Fibroblast of peridontal ligament (primary cell): ENCODE results near the gene POP7.
"Not testable (repeated sequence)": the region's sequence is repeated elsewhere in the genome, so short reads cannot be mapped to it uniquely, and the experiment has no call there.

Experiments
- DNase-seq: peaks from one replicate; pipeline ENCODE4 v3.0.0-alpha.2; 2010; ENCODE audit errors: extremely low read depth

Gene POP7

DNA sequence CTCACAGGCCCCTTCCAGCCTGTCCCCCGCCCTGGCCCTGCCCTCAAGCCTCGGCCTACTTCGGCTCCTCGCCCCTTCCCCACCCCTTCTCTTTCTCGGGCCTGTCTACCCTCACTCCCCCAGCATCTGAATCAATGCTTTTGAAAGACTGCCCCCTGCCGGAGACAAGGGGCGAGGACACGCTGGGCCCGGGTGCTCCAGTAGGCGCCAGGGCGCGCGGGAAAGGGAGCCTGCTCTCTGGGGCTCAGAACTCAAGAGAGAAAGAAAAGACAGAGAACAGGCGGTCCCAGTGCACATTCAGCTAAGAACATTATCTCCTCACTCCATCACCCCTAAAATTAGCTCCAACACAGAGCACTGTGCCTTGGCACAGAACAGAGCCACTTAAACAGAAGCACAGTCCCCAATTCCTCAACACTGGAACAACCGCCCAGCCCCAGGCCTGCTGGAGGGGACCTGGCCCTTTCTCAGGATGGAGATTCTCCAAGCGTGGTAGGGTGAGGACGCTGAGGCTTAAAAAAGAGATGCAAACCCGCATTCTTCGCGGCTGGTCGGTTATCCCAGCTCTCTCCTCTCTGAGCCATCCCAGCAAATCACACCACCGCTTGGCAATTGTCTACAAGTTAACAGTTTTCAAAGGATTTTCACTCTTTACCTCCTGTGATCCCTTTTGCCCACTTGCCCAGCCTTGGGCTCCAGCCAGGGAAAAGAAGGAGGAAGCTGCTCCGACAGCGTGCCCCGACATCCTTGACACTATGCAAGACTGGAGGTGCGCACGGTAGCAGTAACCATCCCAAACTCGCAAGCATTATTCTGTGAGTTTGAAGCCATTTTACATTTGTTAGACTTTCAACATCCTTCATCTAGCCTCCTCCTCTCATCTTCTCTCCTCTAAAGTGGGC, 14.0 kb upstream of the POP7 start:
- peak; percentile 67 for DNase-seq

DNA sequence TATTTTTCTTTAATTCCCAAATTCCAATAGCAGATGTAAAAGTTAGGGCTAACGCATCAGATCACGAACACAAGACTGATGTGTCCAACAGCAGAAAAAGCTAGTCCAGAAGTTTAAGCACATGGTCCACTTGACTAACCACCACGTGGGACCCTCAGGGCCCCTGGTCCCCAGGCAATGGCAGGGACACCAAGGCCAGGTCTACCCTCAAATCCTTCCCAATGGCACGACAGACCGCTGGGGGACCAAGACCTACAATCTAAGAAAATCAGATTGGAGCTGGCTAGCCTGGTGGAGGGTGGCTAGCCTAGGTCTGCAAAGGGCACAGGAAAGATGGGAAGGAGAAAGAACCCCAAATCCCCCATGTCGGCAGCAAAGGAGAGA, 13.4 kb upstream of the POP7 start:
- no peak for DNase-seq

DNA sequence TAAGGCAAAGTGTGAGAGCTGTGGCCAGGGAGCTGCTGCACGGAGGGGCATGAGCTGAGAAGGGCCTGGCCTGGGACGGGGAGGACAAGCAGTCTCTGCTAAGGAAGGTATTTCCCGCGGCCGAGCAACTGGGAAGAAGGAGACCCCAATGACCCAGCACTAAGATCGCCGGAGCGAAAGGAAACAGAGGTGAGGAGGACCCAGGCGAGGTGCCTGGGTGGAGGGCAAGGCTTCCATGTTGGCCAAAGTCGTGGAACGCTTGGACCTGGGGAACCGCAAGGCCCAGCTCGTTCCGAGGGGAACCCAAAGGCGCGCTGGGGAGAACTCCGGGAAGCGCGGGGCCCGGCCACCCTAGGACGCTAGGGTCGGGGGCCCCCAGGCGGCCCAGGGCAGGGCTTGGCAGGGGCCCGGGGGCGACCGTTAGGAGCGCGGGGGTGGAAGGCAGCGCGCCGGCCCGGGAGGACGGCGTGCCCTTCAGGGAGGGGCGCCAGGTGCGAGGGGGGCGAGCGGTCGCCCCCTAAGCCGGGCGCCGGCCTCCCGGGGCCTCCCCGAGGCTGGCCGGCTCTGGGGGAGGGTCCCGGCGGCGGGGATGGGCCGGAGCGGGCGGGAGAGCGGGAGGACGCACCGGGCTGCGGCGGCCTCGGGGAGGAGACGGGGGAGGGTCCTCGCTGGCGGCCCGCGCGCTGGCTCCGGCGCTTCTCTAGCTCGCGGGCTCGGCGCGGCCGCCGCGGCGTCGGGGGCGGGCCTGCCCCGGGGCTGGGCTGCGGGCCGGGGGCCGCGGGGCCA, 12.4 kb upstream of the POP7 start:
- no peak for DNase-seq

DNA sequence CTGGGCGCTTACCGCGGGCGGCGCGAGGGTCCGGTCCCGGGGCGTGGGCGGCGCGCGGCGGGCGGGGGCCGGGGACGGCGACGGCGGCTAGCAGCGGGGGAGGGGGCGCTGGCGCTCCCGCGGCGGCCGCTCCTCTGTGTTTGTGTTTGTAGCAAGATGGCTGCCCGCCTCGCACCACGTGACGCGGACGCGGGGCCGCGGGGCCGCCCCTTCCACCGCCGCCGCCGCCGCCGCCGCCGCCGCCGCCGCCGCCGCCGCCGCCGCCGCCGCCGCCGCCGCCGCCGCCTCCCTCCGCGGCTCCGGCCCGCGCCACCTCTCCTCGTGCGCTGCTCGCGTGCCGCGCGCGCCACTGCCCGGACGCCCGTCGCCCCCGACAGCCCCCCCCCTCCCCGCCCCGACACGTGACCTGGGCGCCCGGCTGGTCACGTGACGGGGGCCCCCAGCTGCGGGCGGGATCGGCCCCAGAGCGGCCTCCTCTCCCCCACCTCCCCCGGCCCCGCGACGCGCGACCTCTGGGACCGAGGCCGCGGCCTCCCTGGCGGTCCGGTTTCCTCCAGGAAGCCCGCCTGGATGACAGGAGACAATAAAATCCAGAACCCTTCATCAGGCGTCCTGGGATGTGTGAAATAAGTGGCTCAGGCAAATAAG, 11.7 kb upstream of the POP7 start, which contains the start of gene GIGYF1:
Gene GIGYF1 (minus strand): TSS at position 153 of the 648 bp plus-strand sequence. CDS start 6,012 bp downstream, outside the sequence.
- peak; percentile 48 for DNase-seq

DNA sequence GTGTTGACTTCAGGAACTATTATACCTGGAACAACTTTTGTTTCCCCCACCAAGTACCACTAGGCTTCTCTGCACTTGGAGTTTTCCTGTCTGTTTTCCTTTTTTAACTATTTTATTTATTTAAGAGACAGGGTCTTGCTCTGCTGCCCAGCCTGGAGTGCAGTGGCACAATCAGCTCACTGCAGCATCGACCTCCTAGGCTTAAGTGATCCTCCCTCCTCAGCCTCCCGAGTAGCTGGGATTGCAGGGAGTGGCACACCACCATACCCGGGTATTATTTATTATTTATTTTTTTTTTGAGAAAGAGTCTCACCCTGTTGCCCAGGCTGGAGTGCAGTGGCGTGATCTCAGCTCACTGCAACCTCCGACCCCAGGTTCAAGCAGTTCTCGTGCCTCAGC, 9.8 kb upstream of the POP7 start:
- no peak for DNase-seq

DNA sequence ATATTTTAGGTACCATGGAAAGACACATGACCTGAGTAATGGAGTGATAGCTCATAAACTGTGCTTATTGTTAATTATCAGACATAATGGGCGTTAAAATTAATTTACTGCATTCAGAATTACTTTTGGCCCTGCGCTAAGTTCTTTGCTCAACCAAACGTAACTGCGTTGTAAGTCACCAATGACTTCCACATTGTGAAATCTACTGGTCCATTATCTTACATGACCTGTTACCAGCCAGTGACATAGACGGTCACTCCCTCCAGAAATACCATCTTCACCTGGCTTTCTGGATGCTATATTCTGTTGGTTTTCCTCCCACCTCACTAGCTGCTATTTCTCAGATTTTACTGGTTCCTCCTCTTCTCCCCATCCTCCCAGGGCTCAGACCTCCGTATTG, 6.9 kb upstream of the POP7 start:
- no peak for DNase-seq

DNA sequence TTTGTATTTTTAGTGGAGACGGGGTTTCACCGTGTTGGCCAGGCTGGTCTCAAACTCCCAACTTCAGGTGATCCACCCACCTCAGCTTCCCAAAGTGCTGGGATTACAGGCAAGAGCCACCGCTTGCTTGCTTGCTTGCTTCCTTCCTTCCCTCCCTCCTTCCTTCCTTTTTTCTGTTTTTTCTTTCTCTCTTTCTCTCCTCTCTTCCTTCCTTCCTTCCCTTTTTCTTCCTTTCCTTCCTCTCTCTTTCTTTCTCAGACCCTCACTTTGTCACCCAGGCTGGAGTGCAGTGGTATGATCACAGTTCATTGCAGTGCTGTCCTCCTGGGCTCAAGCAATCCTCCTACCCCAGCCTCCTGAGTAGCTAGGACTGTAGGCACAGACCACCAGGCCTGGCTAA, 4.8 kb upstream of the POP7 start:
- not testable (repeated sequence) for DNase-seq

DNA sequence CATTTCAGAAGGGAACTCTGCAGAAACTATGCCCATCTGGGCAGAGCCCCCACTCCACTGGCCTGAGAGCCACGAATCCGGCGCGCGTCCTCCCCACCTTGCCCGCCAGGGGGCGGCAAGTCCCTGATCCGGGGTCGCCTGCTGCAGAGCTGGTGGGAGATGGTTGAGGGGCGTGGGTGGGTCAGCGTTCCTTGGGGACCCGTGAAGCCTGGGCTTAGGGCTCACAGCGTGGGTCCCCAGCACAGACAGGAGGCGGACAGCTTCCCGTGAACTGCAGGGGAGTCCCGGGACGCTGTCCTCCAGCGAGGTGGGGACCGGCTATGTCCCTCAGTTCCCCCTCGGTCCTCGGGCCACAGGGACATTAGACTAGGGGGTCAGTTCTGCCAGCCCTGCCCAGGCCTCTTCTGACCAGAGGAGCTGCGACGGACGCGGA, 585 bp upstream of the POP7 start:
- DNase-seq: peak; percentile 62

DNA sequence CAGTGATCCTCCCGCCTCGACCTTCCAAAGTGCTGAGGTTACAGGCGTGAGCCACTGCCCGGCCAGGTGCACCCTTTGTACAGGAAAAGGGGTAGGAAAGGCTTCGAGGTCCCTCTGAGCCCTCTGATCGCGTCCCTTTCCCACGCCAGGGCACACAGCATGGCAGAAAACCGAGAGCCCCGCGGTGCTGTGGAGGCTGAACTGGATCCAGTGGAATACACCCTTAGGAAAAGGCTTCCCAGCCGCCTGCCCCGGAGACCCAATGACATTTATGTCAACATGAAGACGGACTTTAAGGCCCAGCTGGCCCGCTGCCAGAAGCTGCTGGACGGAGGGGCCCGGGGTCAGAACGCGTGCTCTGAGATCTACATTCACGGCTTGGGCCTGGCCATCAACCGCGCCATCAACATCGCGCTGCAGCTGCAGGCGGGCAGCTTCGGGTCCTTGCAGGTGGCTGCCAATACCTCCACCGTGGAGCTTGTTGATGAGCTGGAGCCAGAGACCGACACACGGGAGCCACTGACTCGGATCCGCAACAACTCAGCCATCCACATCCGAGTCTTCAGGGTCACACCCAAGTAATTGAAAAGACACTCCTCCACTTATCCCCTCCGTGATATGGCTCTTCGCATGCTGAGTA, 871 bp downstream of the POP7 start:
- DNase-seq: no peak

DNA sequence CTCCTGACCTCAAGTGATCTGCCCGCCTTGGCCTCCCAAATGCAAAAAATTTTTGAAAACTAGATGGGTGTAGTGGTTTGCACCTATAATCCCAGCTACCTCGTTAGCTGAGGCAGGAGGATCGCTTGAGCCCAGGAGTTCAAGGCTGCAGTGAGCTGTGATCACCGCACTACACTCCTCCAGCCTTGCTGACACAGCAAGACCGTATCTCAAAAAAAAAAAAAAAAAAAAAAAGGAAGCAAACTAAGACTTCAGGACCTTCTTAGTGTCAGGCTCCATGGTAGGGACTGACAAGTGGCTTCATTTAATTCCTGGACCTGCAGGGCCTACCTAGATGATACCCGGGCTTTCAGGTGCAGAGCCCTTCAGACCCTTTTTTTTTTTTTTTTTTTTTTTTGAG, 2.5 kb downstream of the POP7 start:
- DNase-seq: no peak

DNA sequence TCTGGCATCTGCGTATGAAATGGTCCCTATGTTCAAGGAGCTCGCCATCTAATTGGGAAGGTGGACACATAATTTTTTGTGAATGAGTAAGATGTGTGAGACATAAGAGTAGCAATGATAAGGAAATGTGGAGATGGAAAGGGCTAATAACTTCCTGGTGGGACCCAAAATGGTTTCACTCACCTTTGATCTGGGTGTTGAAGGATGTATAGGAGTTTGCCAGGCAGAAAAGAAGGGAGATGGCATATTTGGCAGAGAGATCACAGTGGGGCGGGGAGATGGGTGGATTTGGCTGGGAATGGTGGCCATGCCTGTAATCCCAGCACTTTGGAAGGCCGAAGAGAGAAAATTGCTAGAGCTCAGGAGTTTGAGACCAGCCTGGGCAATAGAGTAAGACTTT, 4.5 kb downstream of the POP7 start:
- no peak for DNase-seq

DNA sequence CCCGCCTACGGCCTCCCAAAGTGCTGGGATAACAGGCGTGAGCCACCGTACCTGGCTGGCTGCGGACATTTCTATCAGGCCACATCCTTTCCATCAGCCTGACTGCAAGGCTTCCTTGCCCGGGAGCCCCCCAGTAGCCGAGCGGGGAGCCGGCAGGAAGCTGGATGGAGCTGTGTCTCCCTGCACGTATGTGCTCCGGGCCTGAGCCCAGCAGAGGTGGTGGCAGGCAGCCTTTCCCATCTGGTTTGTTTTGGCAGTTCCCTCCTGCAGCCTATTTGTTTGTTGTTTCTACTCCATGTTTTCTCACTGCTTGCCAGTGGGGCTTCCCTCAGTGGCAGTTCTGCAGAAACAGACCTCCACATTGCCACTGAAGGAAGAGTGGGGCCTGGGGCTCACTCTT, 5.4 kb downstream of the POP7 start:
- DNase-seq: no peak

DNA sequence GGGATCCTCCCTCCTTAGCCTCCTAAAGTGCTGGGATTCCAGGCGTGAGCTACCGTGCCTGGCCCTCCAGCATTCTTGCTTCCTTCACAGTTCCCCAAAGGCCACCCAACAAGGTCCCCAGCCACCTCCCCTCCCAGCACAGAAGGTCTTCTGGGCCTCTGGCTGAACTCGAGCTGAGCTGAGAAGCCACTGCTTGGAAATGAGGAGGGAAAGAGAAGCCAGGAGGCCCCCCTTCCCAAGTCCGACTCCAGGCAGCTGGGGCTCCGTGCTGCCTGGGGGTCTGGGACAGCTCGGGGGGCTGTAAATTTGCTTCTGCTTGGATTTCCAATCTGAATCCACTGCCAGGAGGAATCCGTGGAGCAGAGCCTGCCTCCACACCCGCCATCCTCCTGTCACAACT, 8.8 kb downstream of the POP7 start:
- DNase-seq: no peak

DNA sequence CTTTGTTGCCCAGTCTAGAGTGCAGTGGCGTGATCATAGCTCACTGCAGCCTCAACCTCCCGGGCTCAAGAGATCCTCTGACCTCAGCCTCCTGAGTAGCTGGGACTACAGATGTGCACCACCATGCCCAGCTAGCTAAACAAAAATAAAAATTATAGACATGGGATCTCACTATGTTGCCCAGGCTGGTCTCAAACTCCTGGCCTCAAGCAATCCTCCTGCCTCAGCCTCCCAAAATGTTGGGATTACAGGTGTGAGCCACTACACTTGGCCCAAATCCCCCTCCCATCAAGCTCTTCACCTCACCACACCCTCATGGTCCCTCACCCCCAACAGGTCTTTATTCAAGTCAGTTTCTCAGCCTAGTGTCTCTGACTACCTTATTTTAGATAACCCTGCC, 11.2 kb downstream of the POP7 start:
- DNase-seq: not testable (repeated sequence)

DNA sequence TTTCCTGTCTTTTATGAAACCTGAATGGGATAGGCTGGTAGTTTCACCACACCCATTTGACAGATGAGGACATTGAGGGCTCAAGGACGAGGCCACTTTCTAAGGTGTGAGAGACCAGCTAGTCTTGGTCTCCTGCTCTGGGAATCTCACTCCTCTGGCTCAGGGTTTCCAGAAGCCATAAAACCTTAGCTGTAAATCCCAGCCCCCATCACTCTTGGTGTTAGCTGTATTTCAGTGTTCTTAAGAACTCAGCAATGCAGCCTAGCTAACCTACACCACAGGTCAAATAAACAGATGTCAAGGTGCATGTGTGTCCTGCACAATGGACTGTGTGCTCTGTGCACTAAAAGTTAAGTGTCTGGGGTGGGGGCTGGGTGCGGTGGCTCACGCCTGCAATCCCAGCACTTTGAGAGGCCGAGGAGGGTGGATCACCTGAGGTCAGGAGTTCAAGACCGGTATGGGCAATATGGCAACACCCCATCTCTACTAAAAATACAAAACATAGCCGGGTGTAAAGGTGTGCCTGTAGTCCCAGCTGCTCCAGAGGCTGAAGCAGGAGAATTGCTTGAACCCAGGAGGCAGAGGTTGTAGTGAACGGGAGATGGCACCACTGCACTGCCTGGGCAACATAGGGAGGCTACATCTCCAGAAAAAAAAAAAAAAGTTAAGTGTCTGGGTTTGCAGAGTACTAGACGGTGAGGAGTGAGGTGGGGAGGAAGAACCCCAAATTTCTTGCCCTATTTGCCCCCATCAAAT, 13.8 kb downstream of the POP7 start:
- DNase-seq: peak; percentile 78

DNA sequence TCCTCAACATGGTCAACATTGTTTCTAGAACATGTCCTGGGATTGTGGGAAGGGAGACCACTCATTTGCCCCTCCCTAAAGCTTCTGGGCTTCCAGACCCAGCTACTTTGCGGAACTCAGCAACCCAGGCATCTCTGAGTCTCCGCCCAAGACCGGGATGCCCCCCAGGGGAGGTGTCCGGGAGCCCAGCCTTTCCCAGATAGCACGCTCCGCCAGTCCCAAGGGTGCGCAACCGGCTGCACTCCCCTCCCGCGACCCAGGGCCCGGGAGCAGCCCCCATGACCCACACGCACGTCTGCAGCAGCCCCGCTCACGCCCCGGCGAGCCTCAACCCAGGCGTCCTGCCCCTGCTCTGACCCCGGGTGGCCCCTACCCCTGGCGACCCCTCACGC, 14.4 kb downstream of the POP7 start, which contains the start of gene EPO:
Gene EPO (plus strand): TSS at position 190 of the 392 bp plus-strand sequence. CDS start 513 bp downstream, outside the sequence.
- DNase-seq: no peak

DNA sequence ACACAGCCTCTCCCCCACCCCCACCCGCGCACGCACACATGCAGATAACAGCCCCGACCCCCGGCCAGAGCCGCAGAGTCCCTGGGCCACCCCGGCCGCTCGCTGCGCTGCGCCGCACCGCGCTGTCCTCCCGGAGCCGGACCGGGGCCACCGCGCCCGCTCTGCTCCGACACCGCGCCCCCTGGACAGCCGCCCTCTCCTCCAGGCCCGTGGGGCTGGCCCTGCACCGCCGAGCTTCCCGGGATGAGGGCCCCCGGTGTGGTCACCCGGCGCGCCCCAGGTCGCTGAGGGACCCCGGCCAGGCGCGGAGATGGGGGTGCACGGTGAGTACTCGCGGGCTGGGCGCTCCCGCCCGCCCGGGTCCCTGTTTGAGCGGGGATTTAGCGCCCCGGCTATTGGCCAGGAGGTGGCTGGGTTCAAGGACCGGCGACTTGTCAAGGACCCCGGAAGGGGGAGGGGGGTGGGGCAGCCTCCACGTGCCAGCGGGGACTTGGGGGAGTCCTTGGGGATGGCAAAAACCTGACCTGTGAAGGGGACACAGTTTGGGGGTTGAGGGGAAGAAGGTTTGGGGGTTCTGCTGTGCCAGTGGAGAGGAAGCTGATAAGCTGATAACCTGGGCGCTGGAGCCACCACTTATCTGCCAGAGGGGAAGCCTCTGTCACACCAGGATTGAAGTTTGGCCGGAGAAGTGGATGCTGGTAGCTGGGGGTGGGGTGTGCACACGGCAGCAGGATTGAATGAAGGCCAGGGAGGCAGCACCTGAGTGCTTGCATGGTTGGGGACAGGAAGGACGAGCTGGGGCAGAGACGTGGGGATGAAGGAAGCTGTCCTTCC, 15.0 kb downstream of the POP7 start:
- DNase-seq: no peak

DNA sequence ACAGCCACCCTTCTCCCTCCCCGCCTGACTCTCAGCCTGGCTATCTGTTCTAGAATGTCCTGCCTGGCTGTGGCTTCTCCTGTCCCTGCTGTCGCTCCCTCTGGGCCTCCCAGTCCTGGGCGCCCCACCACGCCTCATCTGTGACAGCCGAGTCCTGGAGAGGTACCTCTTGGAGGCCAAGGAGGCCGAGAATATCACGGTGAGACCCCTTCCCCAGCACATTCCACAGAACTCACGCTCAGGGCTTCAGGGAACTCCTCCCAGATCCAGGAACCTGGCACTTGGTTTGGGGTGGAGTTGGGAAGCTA, 15.5 kb downstream of the POP7 start:
- no peak for DNase-seq

DNA sequence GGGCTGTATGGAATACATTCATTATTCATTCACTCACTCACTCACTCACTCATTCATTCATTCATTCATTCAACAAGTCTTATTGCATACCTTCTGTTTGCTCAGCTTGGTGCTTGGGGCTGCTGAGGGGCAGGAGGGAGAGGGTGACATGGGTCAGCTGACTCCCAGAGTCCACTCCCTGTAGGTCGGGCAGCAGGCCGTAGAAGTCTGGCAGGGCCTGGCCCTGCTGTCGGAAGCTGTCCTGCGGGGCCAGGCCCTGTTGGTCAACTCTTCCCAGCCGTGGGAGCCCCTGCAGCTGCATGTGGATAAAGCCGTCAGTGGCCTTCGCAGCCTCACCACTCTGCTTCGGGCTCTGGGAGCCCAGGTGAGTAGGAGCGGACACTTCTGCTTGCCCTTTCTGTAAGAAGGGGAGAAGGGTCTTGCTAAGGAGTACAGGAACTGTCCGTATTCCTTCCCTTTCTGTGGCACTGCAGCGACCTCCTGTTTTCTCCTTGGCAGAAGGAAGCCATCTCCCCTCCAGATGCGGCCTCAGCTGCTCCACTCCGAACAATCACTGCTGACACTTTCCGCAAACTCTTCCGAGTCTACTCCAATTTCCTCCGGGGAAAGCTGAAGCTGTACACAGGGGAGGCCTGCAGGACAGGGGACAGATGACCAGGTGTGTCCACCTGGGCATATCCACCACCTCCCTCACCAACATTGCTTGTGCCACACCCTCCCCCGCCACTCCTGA, 16.7 kb downstream of the POP7 start:
- no peak for DNase-seq
